Activated naive CD8-positive, alpha-beta T cell treated with anti-CD3 and anti-CD28 coated beads, Interleukin-2, amount 10 ng/mL, durations not matched to agents 7 days and 5 days (primary cell): ENCODE data around the gene CA10. TPM values are rescaled to one million over a fixed set of nuclear protein-coding genes. Genes with fewer than 3 reads are reported as not detected.

Experiments
- ATAC-seq: fragments of 150-1000 bp; cut with Tn5 transposase; one replicate; pipeline ENCODE4 v1.10.0; 2021; ENCODE audit warnings: low read depth, moderate library complexity
- POLR2A ChIA-PET: fragments of 350-600 bp; sonication (Branson Sonifier 250); formaldehyde crosslinking; loops from one replicate; lab custom pipeline; 2021; ENCODE audit warnings: antibody characterized with exemption; lab: Charles Lee
- DNase-seq: peaks from one replicate; pipeline ENCODE4 v3.0.0; 2021
- H3K27ac Mint-ChIP-seq: one replicate; pipeline ENCODE4 v1.8.0; 2022; ENCODE audit warnings: mild to moderate bottlenecking, mixed read lengths
- H3K27me3 Mint-ChIP-seq: one replicate; pipeline ENCODE4 v1.8.0; 2022; ENCODE audit warnings: mild to moderate bottlenecking, moderate library complexity, mixed read lengths
- H3K36me3 Mint-ChIP-seq: one replicate; pipeline ENCODE4 v1.8.0; 2021; ENCODE audit warnings: mild to moderate bottlenecking, mixed read lengths
- H3K4me1 Mint-ChIP-seq: one replicate; pipeline ENCODE4 v1.8.0; 2021; ENCODE audit warnings: mixed read lengths
- H3K4me3 Mint-ChIP-seq: one replicate; pipeline ENCODE4 v1.8.0; 2022; ENCODE audit warnings: mild to moderate bottlenecking, moderate library complexity, mixed read lengths
- H3K9me3 Mint-ChIP-seq: one replicate; pipeline ENCODE4 v1.8.0; 2021; ENCODE audit warnings: mixed read lengths
- total RNA-seq, 2 experiments: library from RNA; stranded (reverse); gene quantifications; one replicate each; pipeline ENCODE4 v1.2.3, GENCODE V29; 2021

CA10 gene
- total RNA-seq, 2 experiments from 2014 or later: 0.20 TPM; not detected in 1

DNA sequence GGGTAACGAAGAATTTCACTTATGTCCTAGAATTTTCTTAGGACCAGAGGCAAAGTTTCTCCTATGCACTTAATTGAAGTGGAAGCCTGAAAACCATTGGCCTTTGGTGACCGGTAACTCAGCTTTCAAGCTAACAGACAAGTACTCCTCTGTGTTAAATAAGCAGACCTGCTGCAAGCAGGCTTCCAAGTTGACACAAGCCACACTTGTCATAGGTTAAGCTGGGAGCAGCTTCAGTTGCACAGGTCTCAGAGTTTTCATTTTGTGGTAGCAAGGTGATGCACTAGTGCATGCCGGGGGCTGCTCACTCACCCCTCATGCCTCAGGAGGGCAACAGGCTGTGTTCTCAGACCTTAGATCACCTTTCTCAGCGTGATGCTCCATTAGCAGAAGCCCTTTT lies 498.2 kb downstream of the CA10 start:
- no peak for ATAC-seq

DNA sequence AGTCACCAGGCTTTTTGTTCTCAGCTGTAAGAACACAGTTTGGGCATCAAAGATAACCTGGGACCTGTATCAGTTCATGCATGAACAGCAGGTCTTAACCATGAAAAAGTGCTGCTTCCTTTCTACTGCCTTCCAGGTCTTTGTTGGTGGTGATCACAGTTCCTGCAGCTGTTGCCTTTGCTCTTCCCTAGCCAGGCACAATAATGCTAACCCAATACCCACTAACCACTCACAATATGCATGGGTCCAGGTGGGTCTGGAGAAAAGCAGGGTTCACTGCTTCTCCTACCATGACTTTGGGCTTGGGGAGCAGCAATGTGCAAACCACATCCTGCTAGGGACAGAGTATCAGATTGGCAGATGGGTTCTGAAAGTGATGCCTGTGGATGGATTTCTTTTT lies 501.3 kb downstream of the CA10 start:
- no peak for DNase-seq
- H3K4me1 Mint-ChIP-seq: peaks cover 2% of the 10 kb centered on the region
- POLR2A ChIA-PET: no interaction called here
- no peaks in the 10 kb centered on the region for H3K9me3 Mint-ChIP-seq
- peaks cover 5% of the 10 kb centered on the region for H3K27me3 Mint-ChIP-seq
- H3K4me3 Mint-ChIP-seq: no peak overlapping the region
- no peak overlapping the region for H3K27ac Mint-ChIP-seq
- H3K36me3 Mint-ChIP-seq: no peaks in the 10 kb centered on the region
- no peak for ATAC-seq

More for the DNA sequence above, 498.2 kb downstream of the CA10 start:
- no peak overlapping the region for H3K27ac Mint-ChIP-seq
- no peak overlapping the region for H3K4me3 Mint-ChIP-seq
- peaks cover 5% of the 10 kb centered on the region for H3K27me3 Mint-ChIP-seq
- H3K9me3 Mint-ChIP-seq: no peaks in the 10 kb centered on the region
- POLR2A ChIA-PET: no interaction called here
- H3K36me3 Mint-ChIP-seq: no peaks in the 10 kb centered on the region
- no peak for DNase-seq
- peaks cover 2% of the 10 kb centered on the region for H3K4me1 Mint-ChIP-seq

- Mint-ChIP-seq H3K4me3 (no peak overlapping the region), H3K27me3 (peaks cover 2% of the 10 kb centered on the region), H3K9me3 (no peaks in the 10 kb centered on the region), H3K27ac (no peak overlapping the region), H3K4me1 (peaks cover 2% of the 10 kb centered on the region), H3K36me3 (no peaks in the 10 kb centered on the region)
- POLR2A ChIA-PET: no interaction called here
- no peak for ATAC-seq
- no peak for DNase-seq
Observed at GRCh38 chr17:51653878-51654277, 504.6 kb downstream of the CA10 start.

DNA sequence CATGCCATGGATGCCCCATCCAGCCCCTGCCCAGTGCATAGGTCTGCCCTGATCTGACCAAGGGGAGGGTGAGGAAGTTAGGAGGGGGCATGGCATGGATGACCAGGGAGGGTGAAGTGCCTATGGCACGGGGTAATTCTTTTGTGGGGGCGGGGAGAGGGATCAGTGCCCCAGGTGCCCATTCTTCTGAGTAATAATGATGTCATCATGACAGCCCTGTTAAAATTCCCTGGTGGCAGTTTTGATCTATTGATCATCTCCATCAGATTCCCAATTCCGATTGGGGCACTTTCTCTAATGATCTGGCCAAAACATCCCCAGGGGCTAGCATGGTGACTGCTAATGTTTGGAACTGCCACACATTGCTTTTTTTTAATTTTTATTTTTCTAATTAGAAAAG lies 506.0 kb downstream of the CA10 start:
- peaks cover 2% of the 10 kb centered on the region for H3K4me1 Mint-ChIP-seq
- no peak overlapping the region for H3K27ac Mint-ChIP-seq
- ATAC-seq (no peak), DNase-seq (no peak)
- no peak overlapping the region for H3K4me3 Mint-ChIP-seq
- POLR2A ChIA-PET: no interaction called here
- no peaks in the 10 kb centered on the region for H3K36me3 Mint-ChIP-seq
- peaks cover 2% of the 10 kb centered on the region for H3K27me3 Mint-ChIP-seq
- H3K9me3 Mint-ChIP-seq: no peaks in the 10 kb centered on the region

GRCh38 chr17:51651513-51652298 lies 506.8 kb downstream of the CA10 start:
- Mint-ChIP-seq H3K4me3 (no peak overlapping the region), H3K36me3 (no peaks in the 10 kb centered on the region), H3K27me3 (peaks cover 2% of the 10 kb centered on the region), H3K9me3 (no peaks in the 10 kb centered on the region), H3K27ac (no peak overlapping the region), H3K4me1 (no peaks in the 10 kb centered on the region)
- POLR2A ChIA-PET: no interaction called here
- DNase-seq (no peak), ATAC-seq (no peak)

DNA sequence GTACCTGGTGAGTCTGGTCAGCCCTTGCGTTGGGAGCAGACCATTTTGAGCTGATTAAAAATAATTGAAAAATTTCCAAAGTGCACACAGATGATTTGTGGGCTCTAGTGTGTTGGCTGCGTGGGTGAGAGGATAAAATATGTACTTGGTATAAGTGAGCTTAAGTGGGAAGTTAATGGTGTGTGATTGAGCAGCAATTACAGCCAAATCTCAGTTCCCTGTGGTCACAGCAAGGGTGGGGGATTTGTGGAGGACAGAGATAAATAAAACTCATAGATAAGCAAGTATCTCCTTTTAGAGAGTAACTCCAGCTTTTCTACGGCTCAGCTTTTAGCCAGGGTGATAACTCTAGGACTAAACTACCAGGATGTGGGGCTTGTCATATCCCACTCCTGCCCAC lies 507.7 kb downstream of the CA10 start:
- POLR2A ChIA-PET: no interaction called here
- DNase-seq (no peak), ATAC-seq (no peak)
- Mint-ChIP-seq H3K4me3 (no peak overlapping the region), H3K27me3 (peaks cover 2% of the 10 kb centered on the region), H3K9me3 (no peaks in the 10 kb centered on the region), H3K27ac (no peak overlapping the region), H3K36me3 (no peaks in the 10 kb centered on the region), H3K4me1 (no peaks in the 10 kb centered on the region)

DNA sequence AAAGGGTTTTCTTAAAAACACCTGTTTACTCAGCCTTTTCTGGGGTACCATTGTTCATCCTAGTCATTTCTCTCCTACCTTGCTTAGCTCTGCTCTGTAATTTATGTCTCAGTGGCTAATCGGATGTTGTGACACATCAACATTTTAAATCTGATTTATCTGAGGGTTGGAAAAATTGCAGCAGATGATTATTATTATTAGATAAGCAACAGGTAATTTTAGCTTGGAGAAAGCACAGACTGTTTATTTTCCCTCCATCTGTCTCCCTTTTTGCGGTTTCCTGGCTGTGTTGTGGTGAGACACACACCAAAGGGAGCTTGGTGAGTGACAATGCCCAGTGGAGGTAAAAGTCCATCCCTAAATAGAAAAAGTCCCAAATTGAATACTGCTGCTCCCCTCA lies 508.3 kb downstream of the CA10 start:
- ATAC-seq: no peak

GRCh38 chr17:51647826-51648225 lies 510.7 kb downstream of the CA10 start:
- POLR2A ChIA-PET: no interaction called here
- Mint-ChIP-seq H3K4me1 (no peaks in the 10 kb centered on the region), H3K27ac (no peak overlapping the region), H3K4me3 (no peak overlapping the region), H3K27me3 (peaks cover 9% of the 10 kb centered on the region), H3K9me3 (no peaks in the 10 kb centered on the region), H3K36me3 (no peaks in the 10 kb centered on the region)
- DNase-seq (no peak), ATAC-seq (no peak)

More for the DNA sequence above, 508.3 kb downstream of the CA10 start:
- Mint-ChIP-seq H3K4me3 (no peak overlapping the region), H3K27me3 (peaks cover 2% of the 10 kb centered on the region), H3K4me1 (no peaks in the 10 kb centered on the region), H3K36me3 (no peaks in the 10 kb centered on the region), H3K9me3 (no peaks in the 10 kb centered on the region), H3K27ac (no peak overlapping the region)
- POLR2A ChIA-PET: no interaction called here
- DNase-seq: no peak

DNA sequence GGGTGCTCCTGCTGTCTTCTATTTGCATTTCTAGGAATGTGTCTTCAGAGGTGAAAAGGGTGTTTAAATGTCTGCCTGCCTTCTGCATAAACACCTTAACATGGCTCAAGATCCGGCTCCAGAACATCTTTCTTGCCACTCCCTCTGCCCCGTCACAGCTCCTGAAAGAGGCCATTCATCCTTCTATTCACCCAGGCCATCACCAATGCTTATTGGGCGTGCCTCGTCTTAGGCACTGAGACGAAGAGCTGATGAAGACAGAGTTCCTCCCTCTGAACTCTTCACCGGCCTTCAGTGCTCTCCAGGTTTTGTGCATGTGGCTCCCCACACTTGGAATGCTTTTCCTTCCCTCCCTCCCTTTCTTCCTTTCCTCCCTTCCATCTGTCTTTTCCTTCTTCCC lies 511.4 kb downstream of the CA10 start:
- H3K27me3 Mint-ChIP-seq: peaks cover 9% of the 10 kb centered on the region
- POLR2A ChIA-PET: no interaction called here
- ATAC-seq (no peak), DNase-seq (no peak)
- H3K27ac Mint-ChIP-seq: no peak overlapping the region
- H3K4me1 Mint-ChIP-seq: no peaks in the 10 kb centered on the region
- no peaks in the 10 kb centered on the region for H3K36me3 Mint-ChIP-seq
- H3K9me3 Mint-ChIP-seq: no peaks in the 10 kb centered on the region
- H3K4me3 Mint-ChIP-seq: no peak overlapping the region

GRCh38 chr17:51646539-51646938 lies 512.0 kb downstream of the CA10 start:
- Mint-ChIP-seq H3K27me3 (peaks cover 7% of the 10 kb centered on the region), H3K9me3 (no peaks in the 10 kb centered on the region), H3K4me3 (no peak overlapping the region), H3K4me1 (no peaks in the 10 kb centered on the region), H3K36me3 (no peaks in the 10 kb centered on the region), H3K27ac (no peak overlapping the region)
- no peak for DNase-seq
- POLR2A ChIA-PET: no interaction called here
- ATAC-seq: no peak

DNA sequence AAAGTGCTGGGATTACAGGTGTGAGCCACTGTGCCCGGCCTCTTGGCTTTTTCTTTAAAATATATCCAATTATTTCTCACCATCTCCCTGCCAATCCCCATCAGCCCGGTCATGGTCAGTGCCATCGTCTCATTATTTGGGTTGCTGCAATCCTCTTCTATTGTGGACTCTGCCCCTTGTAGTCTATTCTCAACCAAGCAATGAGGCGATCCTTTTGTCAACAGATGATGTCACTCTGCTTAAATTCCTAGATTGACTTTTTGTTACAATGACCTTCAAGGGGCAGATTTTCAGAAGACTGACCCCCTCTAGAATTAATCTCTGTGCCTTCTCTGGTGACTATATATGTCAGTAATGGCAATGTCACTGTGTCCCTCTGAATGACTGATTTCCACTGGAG lies 513.5 kb downstream of the CA10 start:
- no peak for ATAC-seq

DNA sequence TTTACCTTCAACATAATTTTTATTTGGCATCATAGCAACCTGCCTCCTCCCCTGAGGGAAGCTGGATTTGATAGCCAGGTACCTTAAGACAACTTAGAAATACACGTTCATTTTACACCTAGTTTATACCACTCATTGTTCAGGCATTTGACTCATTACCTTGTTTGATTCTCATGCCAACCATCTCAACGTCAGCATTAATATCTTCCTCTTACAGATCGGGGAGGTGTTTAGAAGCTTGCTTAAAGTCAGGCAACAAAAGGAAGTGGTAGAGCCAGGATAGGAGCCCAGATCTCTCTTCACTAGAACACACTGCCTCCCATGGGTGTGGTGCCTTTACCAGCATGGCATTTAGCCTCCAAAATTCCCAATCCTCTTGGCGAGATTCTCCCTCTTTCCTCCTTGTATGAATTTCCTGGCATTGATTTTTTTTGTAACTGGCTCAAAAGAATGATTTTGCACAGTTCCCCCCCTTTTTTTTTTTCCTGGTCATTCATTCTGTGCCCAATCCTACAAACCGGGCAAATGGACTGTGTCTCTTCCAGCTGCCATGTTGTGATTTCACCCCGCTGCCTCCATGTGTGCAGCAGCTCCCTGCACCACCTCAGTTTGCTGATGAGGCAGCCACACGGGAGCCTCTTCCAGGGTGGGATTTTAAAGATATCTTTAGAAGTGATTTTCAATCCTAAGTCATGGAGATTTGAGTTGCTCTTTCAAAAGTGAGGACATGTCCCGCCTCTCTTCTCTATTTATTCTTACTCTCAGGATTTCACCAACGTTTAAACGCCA lies 514.6 kb downstream of the CA10 start:
- Mint-ChIP-seq H3K27ac (no peak overlapping the region), H3K27me3 (peaks cover 7% of the 10 kb centered on the region), H3K4me1 (no peaks in the 10 kb centered on the region), H3K36me3 (no peaks in the 10 kb centered on the region), H3K4me3 (no peak overlapping the region), H3K9me3 (no peaks in the 10 kb centered on the region)
- no peak for DNase-seq
- POLR2A ChIA-PET: interaction anchor here (0.7 kb wide), 1 partner anchor 117 kb away, joined by 3 read pairs; no protein-coding TSS in a partner anchor
- no peak for ATAC-seq

More for the DNA sequence above, 513.5 kb downstream of the CA10 start:
- Mint-ChIP-seq H3K36me3 (no peaks in the 10 kb centered on the region), H3K9me3 (no peaks in the 10 kb centered on the region), H3K4me3 (no peak overlapping the region), H3K27me3 (peaks cover 7% of the 10 kb centered on the region), H3K27ac (no peak overlapping the region), H3K4me1 (no peaks in the 10 kb centered on the region)
- DNase-seq: no peak
- POLR2A ChIA-PET: no interaction called here

- no peak for DNase-seq
- Mint-ChIP-seq H3K9me3 (no peaks in the 10 kb centered on the region), H3K4me1 (no peaks in the 10 kb centered on the region), H3K27ac (no peak overlapping the region), H3K27me3 (peaks cover 9% of the 10 kb centered on the region), H3K4me3 (no peak overlapping the region), H3K36me3 (no peaks in the 10 kb centered on the region)
- no peak for ATAC-seq
- POLR2A ChIA-PET: no interaction called here
Observed at GRCh38 chr17:51642029-51642428, 516.5 kb downstream of the CA10 start.

- POLR2A ChIA-PET: no interaction called here
- Mint-ChIP-seq H3K27me3 (peaks cover 12% of the 10 kb centered on the region), H3K4me3 (no peak overlapping the region), H3K4me1 (no peaks in the 10 kb centered on the region), H3K27ac (no peak overlapping the region), H3K36me3 (no peaks in the 10 kb centered on the region), H3K9me3 (no peaks in the 10 kb centered on the region)
- ATAC-seq: no peak
- DNase-seq: no peak
Observed at GRCh38 chr17:51640108-51640622, 518.3 kb downstream of the CA10 start.
